Measurements from ENCODE around the gene NOTCH4.

GRCh38 chr6:32179766-32180405 lies 44.0 kb downstream of the NOTCH4 start:
- no peak for TF ChIP-seq PATZ1 (CRISPR knock-in tag; IDR thresholded peaks at IDR 0.05; ENCODE audit: borderline replicate concordance)
- no peak for TF ChIP-seq PCBP1 (IDR thresholded peaks at IDR 0.05; ENCODE audit: low read depth, low read length, poor library complexity, severe bottlenecking)
- no peak for TF ChIP-seq HNRNPLL (IDR thresholded peaks at IDR 0.05; ENCODE audit: low read depth, low read length, poor library complexity, severe bottlenecking)
- no peak for TF ChIP-seq CCAR2 (IDR thresholded peaks at IDR 0.05; ENCODE audit: low read depth, low read length)
- no peak for TF ChIP-seq EZH2 (IDR thresholded peaks at IDR 0.05; ENCODE audit: borderline replicate concordance, low read depth, low read length)

All from K562 (cell line).